Astrocyte (in vitro differentiated cells and primary cell): ENCODE results near the gene CMTM5.

Experiments used
- CTCF ChIP-seq: IDR thresholded peaks from 2 replicates; pipeline ENCODE4 v1.5.1; 2011; ENCODE audit warnings: low read depth, mild to moderate bottlenecking, inconsistent platforms, low read length, moderate library complexity; ENCODE audit not compliant: insufficient read depth
- EZH2 ChIP-seq: IDR thresholded peaks from 2 replicates; pipeline ENCODE4 v1.6.1; 2012; ENCODE audit warnings: mild to moderate bottlenecking, low read length, inconsistent platforms; ENCODE audit not compliant: insufficient read depth

GRCh38 chr14:23399136-23399535 is 22.3 kb downstream of the CMTM5 start:
- TF ChIP-seq EZH2 (no peak), CTCF (no peak)
